GM06990 (cell line): ENCODE measurements around the gene SLC25A27.

Experiments
- DNase-seq: peaks from one replicate; pipeline ENCODE4 v3.0.0-alpha.2; 2011; ENCODE audit not compliant: insufficient read length; ENCODE audit errors: extremely low read depth
- H3K27me3 ChIP-seq: replicated peaks from 2 replicates; pipeline ENCODE4 v1.6.0; 2011; ENCODE audit warnings: low read length; ENCODE audit not compliant: control insufficient read depth, insufficient read depth
- H3K36me3 ChIP-seq: 2 replicates; pipeline ENCODE4 v1.5.1; 2011; ENCODE audit warnings: low read length; ENCODE audit not compliant: control insufficient read depth, insufficient read depth
- H3K4me3 ChIP-seq: replicated peaks from 2 replicates; pipeline ENCODE4 v1.5.1; 2011; ENCODE audit warnings: low read depth, mild to moderate bottlenecking, control low read depth, low read length
- CTCF ChIP-seq: IDR thresholded peaks from 2 replicates; pipeline ENCODE4 v1.5.1; 2011; ENCODE audit warnings: low read length, control low read depth, mild to moderate bottlenecking, inconsistent platforms; ENCODE audit not compliant: insufficient read depth, poor library complexity, severe bottlenecking

SLC25A27 gene

GRCh38 chr6:46674410-46674809 is 21.6 kb downstream of the SLC25A27 start:
- Histone ChIP-seq H3K4me3 (no peak overlapping the region), H3K27me3 (no peaks in the 10 kb centered on the region), H3K36me3 (no peaks in the 10 kb centered on the region)
- TF ChIP-seq CTCF, result no peak
- no peak for DNase-seq

- no peaks in the 10 kb centered on the region for H3K27me3 ChIP-seq
- no peak overlapping the region for H3K4me3 ChIP-seq
- no peaks in the 10 kb centered on the region for H3K36me3 ChIP-seq
- no peak for TF ChIP-seq CTCF
- no peak for DNase-seq
Measured at GRCh38 chr6:46676604-46677313, 24.0 kb downstream of the SLC25A27 start.

- Histone ChIP-seq H3K36me3 (no peaks in the 10 kb centered on the region), H3K27me3 (no peaks in the 10 kb centered on the region), H3K4me3 (no peak overlapping the region)
- peak; percentile 58 for TF ChIP-seq CTCF
- DNase-seq, result no peak
Measured at GRCh38 chr6:46677314-46677654, 24.5 kb downstream of the SLC25A27 start.

- Histone ChIP-seq H3K27me3 (no peaks in the 10 kb centered on the region), H3K4me3 (no peak overlapping the region), H3K36me3 (no peaks in the 10 kb centered on the region)
- no peak for TF ChIP-seq CTCF
- DNase-seq, result no peak
Measured at GRCh38 chr6:46684771-46685170, 32.0 kb downstream of the SLC25A27 start.

GRCh38 chr6:46687619-46688097 is 34.9 kb downstream of the SLC25A27 start, which contains the start of gene TDRD6:
TDRD6 (plus strand) TSS chr6:46687885; CDS start chr6:46688129, 244 bp downstream.
- peak; percentile 3 for DNase-seq
- no peak for TF ChIP-seq CTCF
- Histone ChIP-seq H3K4me3 (no peak within 1 kb of the TSS), H3K36me3 (no peaks in the 10 kb centered on the region), H3K27me3 (no peaks in the 10 kb centered on the region; the same call in 1 of the 2 replicates)
